ENCODE data around the gene NR3C1. TPM values are rescaled to one million over a fixed set of nuclear protein-coding genes. Genes with fewer than 3 reads are reported as not detected.

The NR3C1 gene
- total and polyA plus RNA-seq, 2 donors (not counting 1 experiment from before 2014, with no cell fraction given), result 17.6 to 218 TPM

- ChIA-PET CTCF (no interaction called here), POLR2A (interaction anchor here (0.7 kb wide), 1 partner anchor 22 kb away, joined by 14 read pairs; no protein-coding TSS in a partner anchor)
- Mint-ChIP-seq H3K27me3 (no peaks in the 10 kb centered on the region), H3K4me3 (no peak overlapping the region), H3K9me3 (ENCODE audit: insufficient read depth) (no peaks in the 10 kb centered on the region), H3K4me1 (peaks cover 45% of the 10 kb centered on the region), H3K27ac (no peak overlapping the region)
- no peaks in the 10 kb centered on the region for H3K36me3 ChIP-seq (replicated peaks in 1 of 2; ENCODE audit: control extremely low read depth in 1 of 2, control insufficient read depth in 1 of 2, extremely low read depth in 1 of 2, insufficient read depth in 2 of 2, low read length in 1 of 2)
- WGBS (ENCODE audit: insufficient coverage), result no CpG with 5 or more reads among the region's 3 CpGs
- intact Hi-C loops (cut with micrococcal nuclease), result loop anchor here (10.0 kb wide), 1 partner anchor 54 kb away; no protein-coding TSS in a partner anchor
- DNase-seq (no peak), ATAC-seq (ENCODE audit: low read depth) (no peak)
- H3K4me1 ChIP-seq (ENCODE audit: control insufficient read depth in 2 of 2, insufficient read depth in 2 of 2, low read length in 2 of 2), result peaks cover 3 to 4% of the 10 kb centered on the region in 2 donors
- H3K9me3 ChIP-seq (ENCODE audit: control extremely low read depth in 1 of 3, control insufficient read depth in 2 of 3, insufficient read depth in 1 of 3, low read length in 2 of 3), result no peaks in the 10 kb centered on the region
- H3K4me3 ChIP-seq (ENCODE audit: control extremely low read depth in 1 of 5, extremely low read depth in 1 of 5, insufficient read depth in 1 of 5, low read depth in 2 of 5, low read length in 4 of 5), result no peak overlapping the region
- peaks cover 93% of the 10 kb centered on the region for H3K79me2 ChIP-seq (ENCODE audit: control insufficient read depth, insufficient read depth, low read length)
- H3K4me2 ChIP-seq (replicated peaks; ENCODE audit: low read depth, low read length, poor library complexity, severe bottlenecking), result no peak overlapping the region
- no peak overlapping the region for H3K9ac ChIP-seq (ENCODE audit: low read length)
- no peaks in the 10 kb centered on the region for H3K27me3 ChIP-seq (replicated peaks in 1 of 4; ENCODE audit: control extremely low read depth in 1 of 4, control insufficient read depth in 3 of 4, insufficient read depth in 4 of 4, low read length in 3 of 4)
- H4K20me1 ChIP-seq (ENCODE audit: control insufficient read depth, insufficient read depth, low read length, poor library complexity, severe bottlenecking), result peaks cover 64% of the 10 kb centered on the region
- H2AFZ ChIP-seq (ENCODE audit: insufficient read depth, low read depth, low read length, poor library complexity, severe bottlenecking), result no peak overlapping the region
- no peak overlapping the region for H3K27ac ChIP-seq (ENCODE audit: low read length in 2 of 2)
- TF ChIP-seq EZH2 (IDR thresholded peaks at IDR 0.05; ENCODE audit: borderline replicate concordance, insufficient read depth, low read depth, low read length, poor library complexity, severe bottlenecking), result no peak
- no peak for TF ChIP-seq CTCF (IDR thresholded peaks at IDR 0.05)
Measured at GRCh38 chr5:143340891-143341685, 62.4 kb downstream of the NR3C1 start.
